Heart right ventricle (tissue), 16 donors: ENCODE results near the gene KRT82. TPM values are rescaled to one million over a fixed set of nuclear protein-coding genes. Genes with fewer than 3 reads are reported as not detected.

Experiments
- ATAC-seq, 8 donors: fragments of 200-7000 bp; cut with Tn5 transposase; one replicate each; pipeline ENCODE4 v1.9.1; 2020; ENCODE audit warnings: mild to moderate bottlenecking in 8 of 8, moderate library complexity in 8 of 8, moderate number of reproducible peaks in 1 of 8
- DNase-seq, 2 donors: peaks; one replicate each; pipeline ENCODE4 v3.0.0-alpha.2; 2020
- H3K27ac ChIP-seq, 10 donors: fragments of 200-600 bp; sonication (generic) in 2 of 10; one replicate each; pipeline versions ENCODE4 v1.5.0 to v1.8.0; 2020 to 2022; ENCODE audit warnings: mild to moderate bottlenecking in 3 of 10
- H3K27me3 ChIP-seq, 7 donors: fragments of 200-600 bp; one replicate each; pipeline ENCODE4 v1.8.0; 2021 to 2022; ENCODE audit warnings: mild to moderate bottlenecking in 2 of 7
- H3K36me3 ChIP-seq, 9 donors: fragments of 200-600 bp; sonication (generic) in 1 of 9; one replicate each; pipeline versions ENCODE4 v1.5.0 to v1.8.0; 2020 to 2022; ENCODE audit warnings: mild to moderate bottlenecking in 2 of 9
- H3K4me1 ChIP-seq, 9 donors: fragments of 200-600 bp; sonication (generic) in 1 of 9; one replicate each; pipeline versions ENCODE4 v1.5.0 to v1.8.0; 2020 to 2022; ENCODE audit warnings: mild to moderate bottlenecking in 4 of 9
- H3K4me3 ChIP-seq, 10 donors: fragments of 200-600 bp; sonication (generic) in 2 of 10; one replicate each; pipeline versions ENCODE4 v1.5.0 to v1.8.0; 2020 to 2022; ENCODE audit warnings: mild to moderate bottlenecking in 7 of 10, moderate library complexity in 2 of 10
- H3K9me3 ChIP-seq, 11 donors: fragments of 200-600 bp in 10 of 11; sonication (generic) in 2 of 11; one replicate each; pipeline versions ENCODE4 v1.5.0 to v1.8.0; 2013 to 2022; ENCODE audit warnings: mild to moderate bottlenecking in 2 of 11, control low read depth in 1 of 11, moderate library complexity in 1 of 11
- WGBS, 2 donors: extraction: QIAGEN DNeasy Blood & Tissue Kit; methylation state at CpG; one replicate each; pipeline ENCODE4 v1.1.7; 2013; ENCODE audit warnings: inconsistent platforms in 1 of 2; 5-methylcytosine and 5-hydroxymethylcytosine counted together
- intact Hi-C, 10 donors: fragments of 100-400 bp; cut with DNase I; formaldehyde crosslinking; loops; one replicate each; pipeline versions ENCODE4 v1.11.1 to v1.14.2; 2022
- polyA plus RNA-seq, 2 donors: library from polyadenylated mRNA; stranded (reverse); fragments of 200-250 nt; gene quantifications; one replicate each; pipeline ENCODE4 v1.2.3, GENCODE V29; 2013
- total RNA-seq, 10 donors: library from RNA; stranded (reverse); fragmentation: NEBNext Ultra II Directional in 3 of 10; extraction: Animal tissue kit (Norgen Biotek cat#: 25700) in 3 of 10; gene quantifications; one replicate each; pipeline versions ENCODE4 v1.2.1 to v1.2.4, GENCODE V29; 2021 to 2023
- TF ChIP-seq, protein P1 (sequence below), 9 donors: fragments of 200-600 bp; sonication (generic) in 2 of 9; IDR thresholded peaks; one replicate each; pipeline versions ENCODE4 v1.5.0 to v1.8.0; 2021 to 2022; ENCODE audit warnings: antibody characterized with exemption in 9 of 9, mild to moderate bottlenecking in 5 of 9, moderate library complexity in 1 of 9
- donor health status: Arrhythmogenic right ventricular cardiomyopathy.
- donor health status: ischemic (EF 13 %, LVEDD 7.1; RV severe dilation, severe dysfunction).
- donor health status: healthy with polysubstance abuse.
- donor health status: DM: no; HTN: yes; CAD: no.
- donor health status: DM: no; HTN: no; CAD: no.
- donor health status: ischemic (EF 25% LVEDD 6.9; RV normal size, moderate dysfunction).
- donor health status: ischemic (EF 25% LVEDD 5.7; RV mildly dilated, moderate dysfunction).
- donor health status: healthy.
- donor health status: DM: yes; HTN: yes; CAD: no.
- donor health status: Ischemic cardiomyopathy.
- donor health status: ischemic (EF 35%, LVEDD 5.7; RV mildly dilated, moderate dysfunction).
- donor health status: nonischemic (EF 11% LVEDD 7.7; RV severe dilation, severe dysfunction).
- donor health status: DM: yes; HTN: yes; CAD: no.
- donor health status: PGD.
- donor health status: ischemic (EF 29% LVEDD 5.4; RV normal size, mild dysfunction).
- donor health status: nonischemic (EF 23%, LVEDD 6.1; RV moderate dilation, normal function).

The KRT82 gene
- total and polyA plus RNA-seq, 12 donors, result not detected

DNA sequence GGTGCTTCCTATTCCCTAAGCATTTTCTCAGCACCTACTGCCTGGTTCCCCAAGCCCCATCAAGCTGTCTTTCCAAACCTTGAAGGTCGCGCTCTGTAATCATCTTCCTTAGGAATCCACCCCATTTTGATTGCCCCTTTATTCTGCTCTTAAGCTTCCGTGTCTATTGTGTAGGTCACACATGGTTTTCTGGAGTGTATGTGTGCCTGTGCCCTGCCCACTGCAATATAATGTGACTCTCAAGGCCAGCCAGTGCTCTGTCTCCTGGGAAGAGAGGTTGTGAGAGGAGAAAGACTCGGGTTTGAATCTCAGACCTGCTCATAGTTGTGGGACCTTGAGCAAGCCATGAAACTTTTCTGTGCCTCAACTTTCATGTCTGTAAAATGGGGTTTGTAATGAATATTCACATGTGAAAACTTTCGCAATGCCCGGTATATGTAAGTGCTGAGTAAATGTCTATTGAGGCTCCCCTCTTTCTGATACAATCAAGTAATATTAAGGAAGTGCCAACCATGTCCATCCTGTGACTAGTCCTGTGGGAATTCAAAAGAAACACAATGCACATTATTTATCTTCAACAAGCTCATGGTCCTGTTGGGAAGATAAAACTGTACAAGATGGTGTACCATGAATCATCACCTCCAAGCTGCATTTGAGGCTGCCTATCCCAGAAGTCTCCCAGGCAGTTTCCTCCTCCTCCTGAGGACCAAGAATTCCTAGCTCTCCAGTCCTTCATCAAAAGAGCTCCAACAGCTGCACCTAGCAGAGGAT lies 28.8 kb upstream of the KRT82 start:
- Histone ChIP-seq H3K27ac (no peak overlapping the region), H3K27me3 (peaks cover 0 to 49% (median 41%) of the 10 kb centered on the region in 7 donors), H3K4me3 (no peak overlapping the region), H3K4me1 (peaks cover 0 to 4% (median 0%) of the 10 kb centered on the region in 9 donors), H3K9me3 (no peaks in the 10 kb centered on the region), H3K36me3 (no peaks in the 10 kb centered on the region)
- ATAC-seq, result no peak
- intact Hi-C loops, result no loop called here
- TF ChIP-seq, protein P1, sequence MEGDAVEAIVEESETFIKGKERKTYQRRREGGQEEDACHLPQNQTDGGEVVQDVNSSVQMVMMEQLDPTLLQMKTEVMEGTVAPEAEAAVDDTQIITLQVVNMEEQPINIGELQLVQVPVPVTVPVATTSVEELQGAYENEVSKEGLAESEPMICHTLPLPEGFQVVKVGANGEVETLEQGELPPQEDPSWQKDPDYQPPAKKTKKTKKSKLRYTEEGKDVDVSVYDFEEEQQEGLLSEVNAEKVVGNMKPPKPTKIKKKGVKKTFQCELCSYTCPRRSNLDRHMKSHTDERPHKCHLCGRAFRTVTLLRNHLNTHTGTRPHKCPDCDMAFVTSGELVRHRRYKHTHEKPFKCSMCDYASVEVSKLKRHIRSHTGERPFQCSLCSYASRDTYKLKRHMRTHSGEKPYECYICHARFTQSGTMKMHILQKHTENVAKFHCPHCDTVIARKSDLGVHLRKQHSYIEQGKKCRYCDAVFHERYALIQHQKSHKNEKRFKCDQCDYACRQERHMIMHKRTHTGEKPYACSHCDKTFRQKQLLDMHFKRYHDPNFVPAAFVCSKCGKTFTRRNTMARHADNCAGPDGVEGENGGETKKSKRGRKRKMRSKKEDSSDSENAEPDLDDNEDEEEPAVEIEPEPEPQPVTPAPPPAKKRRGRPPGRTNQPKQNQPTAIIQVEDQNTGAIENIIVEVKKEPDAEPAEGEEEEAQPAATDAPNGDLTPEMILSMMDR (IDR thresholded peaks at IDR 0.05), result no peak
- 94 to 97% methylated on average over 6 of the region's 6 CpGs for WGBS, 2 donors
- no peak for DNase-seq

DNA sequence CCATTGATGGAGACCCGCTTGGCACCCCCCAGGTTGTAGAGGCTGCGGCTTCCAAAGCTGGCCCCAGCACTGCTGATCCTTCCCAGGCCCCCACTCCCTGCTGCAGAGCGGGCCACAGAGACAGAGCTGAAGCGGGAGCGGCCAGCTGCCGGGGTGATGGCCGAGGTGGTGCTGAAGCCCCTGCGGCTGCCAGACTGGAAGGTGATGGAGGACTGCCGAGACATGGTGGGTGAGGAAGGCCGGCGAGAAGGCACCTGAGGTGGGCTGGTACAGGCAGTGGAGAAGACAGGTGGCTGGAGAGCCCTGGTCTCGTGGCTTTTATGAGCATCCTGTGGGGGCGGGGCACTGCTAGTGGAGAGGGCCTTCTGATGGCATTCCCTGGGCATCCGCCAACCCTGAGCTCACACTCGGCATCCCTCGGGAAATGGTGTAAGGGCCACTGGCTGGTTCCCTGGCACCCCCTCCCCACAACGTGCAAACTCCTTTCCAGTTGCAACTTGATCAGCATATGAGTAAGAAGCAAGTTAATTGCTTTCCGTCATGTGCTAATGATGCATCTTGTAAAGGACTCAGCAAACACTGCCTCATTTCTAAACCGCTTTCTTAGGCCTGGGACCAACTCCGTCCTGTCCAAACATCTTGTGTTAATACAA lies 28.1 kb upstream of the KRT82 start, which contains the start of gene KRT75:
TSS of gene KRT75 (minus strand) at position 291 of the 653 bp plus-strand sequence. CDS start at position 224, 67 bp downstream.
- ATAC-seq, result no peak
- intact Hi-C loops, result no loop called here
- 85 to 86% methylated on average over 20 of the region's 20 CpGs for WGBS, 2 donors
- H3K36me3 ChIP-seq, result no peaks in the 10 kb centered on the region
- H3K9me3 ChIP-seq, result no peaks in the 10 kb centered on the region
- TF ChIP-seq, protein P1 (IDR thresholded peaks at IDR 0.05), result no peak
- no peak for DNase-seq
- peaks cover 0 to 49% (median 34%) of the 10 kb centered on the region in 7 donors for H3K27me3 ChIP-seq
- peaks cover 0 to 4% (median 0%) of the 10 kb centered on the region in 9 donors for H3K4me1 ChIP-seq
- no peak within 1 kb of the TSS for H3K4me3 ChIP-seq
- no peak within 1 kb of the TSS for H3K27ac ChIP-seq

GRCh38 chr12:52433501-52434080 lies 27.5 kb upstream of the KRT82 start:
- intact Hi-C loops, result no loop called here
- peaks cover 0 to 49% (median 34%) of the 10 kb centered on the region in 7 donors for H3K27me3 ChIP-seq
- no peak overlapping the region for H3K4me3 ChIP-seq
- no peaks in the 10 kb centered on the region for H3K9me3 ChIP-seq
- TF ChIP-seq, protein P1 (IDR thresholded peaks at IDR 0.05), result no peak
- no peak overlapping the region for H3K27ac ChIP-seq
- WGBS, 2 donors, result 90 to 96% methylated on average over 12 of the region's 12 CpGs
- no peak for ATAC-seq
- no peak for DNase-seq
- no peaks in the 10 kb centered on the region for H3K36me3 ChIP-seq
- H3K4me1 ChIP-seq, result peaks cover 0 to 4% (median 0%) of the 10 kb centered on the region in 9 donors

DNA sequence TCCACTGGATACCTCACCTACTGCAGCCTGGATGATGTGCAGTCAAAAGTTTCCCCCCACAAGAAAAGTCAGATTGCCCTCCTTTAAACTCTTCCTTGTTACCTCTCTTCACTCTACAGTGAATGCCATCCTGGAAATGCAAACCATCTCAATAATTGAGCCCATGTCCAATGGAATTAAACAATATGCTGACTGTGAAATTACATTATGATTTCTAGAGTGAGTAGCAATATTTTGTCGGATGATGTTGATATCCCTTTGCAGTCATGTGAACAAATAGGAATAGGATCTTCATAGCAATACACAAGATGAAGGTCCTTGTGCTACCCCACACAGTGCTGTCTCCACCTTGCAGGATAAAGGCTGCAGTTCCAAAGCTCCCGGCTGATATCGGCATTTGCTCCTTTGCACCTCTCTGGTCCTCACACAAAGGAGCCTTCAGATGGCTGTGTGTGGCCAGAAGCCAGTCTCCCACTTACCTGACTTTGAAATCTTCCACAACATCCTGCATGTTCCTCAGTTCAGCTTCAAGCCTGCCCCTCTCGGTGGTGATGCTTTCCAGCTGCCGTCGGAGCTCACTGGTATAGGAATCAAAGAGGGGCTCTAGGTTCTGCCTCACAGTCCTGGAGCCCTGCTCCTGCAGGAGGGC lies 26.5 kb upstream of the KRT82 start:
- TF ChIP-seq, protein P1 (IDR thresholded peaks at IDR 0.05), result no peak
- H3K4me1 ChIP-seq, result peaks cover 0 to 4% (median 0%) of the 10 kb centered on the region in 9 donors
- ATAC-seq, result no peak
- H3K36me3 ChIP-seq, result no peaks in the 10 kb centered on the region
- H3K27ac ChIP-seq, result no peak overlapping the region
- H3K4me3 ChIP-seq, result no peak overlapping the region
- intact Hi-C loops, result no loop called here
- H3K27me3 ChIP-seq, result peaks cover 0 to 55% (median 34%) of the 10 kb centered on the region in 7 donors
- H3K9me3 ChIP-seq, result no peaks in the 10 kb centered on the region
- no peak for DNase-seq
- WGBS, 2 donors, result 74 to 83% methylated on average over 6 of the region's 6 CpGs
